HEK293 (cell line): ENCODE data around the gene XPO5.

Experiments used
- CTCF ChIA-PET: fragments of 350-600 bp; formaldehyde crosslinking; extraction: SDS; loops from one replicate; lab custom pipeline; 2021; ENCODE audit warnings: antibody characterized with exemption; lab: Yijun Ruan, JAX
- POLR2A ChIA-PET: fragments of 300-600 bp; formaldehyde crosslinking; extraction: SDS; loops from one replicate; lab custom pipeline; 2020; ENCODE audit warnings: antibody characterized with exemption, inconsistent platforms; lab: Yijun Ruan, JAX
- H3K27ac ChIP-seq: fragments of 200-500 bp; sonication (Bioruptor generic); 2 replicates; pipeline ENCODE4 v1.5.1; 2014; ENCODE audit warnings: low read depth, low read length, control low read depth, inconsistent platforms; ENCODE audit errors: extremely low read depth
- H3K36me3 ChIP-seq, 2 experiments: fragments of 200-500 bp in 1 of 2; sonication (Bioruptor generic) in 1 of 2; 1 replicate in 1 of 2; 2 replicates in 1 of 2; pipeline ENCODE4 v1.5.1; 2014 to 2017; ENCODE audit warnings: inconsistent platforms in 2 of 2, low read length in 2 of 2; ENCODE audit not compliant: control insufficient read depth in 2 of 2, insufficient read depth in 1 of 2
- H3K4me1 ChIP-seq: fragments of 200-500 bp; sonication (Bioruptor generic); 2 replicates; pipeline ENCODE4 v1.5.1; 2014; ENCODE audit warnings: mild to moderate bottlenecking, low read length, inconsistent platforms; ENCODE audit not compliant: control insufficient read depth, insufficient read depth
- H3K4me3 ChIP-seq: 2 replicates; pipeline ENCODE4 v1.5.1; 2011; ENCODE audit warnings: low read depth, mild to moderate bottlenecking, control low read depth, low read length, moderate library complexity
- H3K9me3 ChIP-seq: fragments of 200-500 bp; sonication (Bioruptor generic); 2 replicates; pipeline ENCODE4 v1.5.1; 2014; ENCODE audit warnings: low read depth, low read length, inconsistent platforms; ENCODE audit not compliant: control insufficient read depth, insufficient read depth
- ATF2 ChIP-seq: fragments of 450-650 bp; formaldehyde crosslinking; IDR thresholded peaks from 2 replicates; pipeline ENCODE4 v1.5.1; 2016; ENCODE audit warnings: missing biosample characterization, missing genetic modification characterization, low read depth
- PRDM2 ChIP-seq: fragments of 450-650 bp; formaldehyde crosslinking; IDR thresholded peaks from 2 replicates; pipeline ENCODE4 v1.5.1; 2016; ENCODE audit warnings: missing biosample characterization, missing genetic modification characterization, borderline replicate concordance
- ZBTB21 ChIP-seq: fragments of 450-650 bp; formaldehyde crosslinking; IDR thresholded peaks from 2 replicates; pipeline ENCODE4 v1.5.1; 2017; ENCODE audit warnings: missing biosample characterization, missing genetic modification characterization
- ZNF138 ChIP-seq: fragments of 450-650 bp; formaldehyde crosslinking; IDR thresholded peaks from 2 replicates; pipeline ENCODE4 v1.5.1; 2016; ENCODE audit warnings: missing biosample characterization, missing genetic modification characterization, borderline replicate concordance
- ZNF148 ChIP-seq: fragments of 450-650 bp; formaldehyde crosslinking; IDR thresholded peaks from 2 replicates; pipeline ENCODE4 v1.5.0; 2017; ENCODE audit warnings: missing biosample characterization, missing genetic modification characterization, borderline replicate concordance
- ZNF16 ChIP-seq: fragments of 450-650 bp; formaldehyde crosslinking; IDR thresholded peaks from 2 replicates; pipeline ENCODE4 v1.5.1; 2016; ENCODE audit warnings: low read depth, missing biosample characterization, missing genetic modification characterization
- ZNF184 ChIP-seq: fragments of 450-650 bp; IDR thresholded peaks from 2 replicates; pipeline ENCODE4 v1.5.1; 2018; ENCODE audit warnings: missing biosample characterization, mild to moderate bottlenecking, missing genetic modification characterization
- ZNF416 ChIP-seq: fragments of 450-650 bp; formaldehyde crosslinking; IDR thresholded peaks from 2 replicates; pipeline ENCODE4 v1.5.1; 2016; ENCODE audit warnings: missing biosample characterization, missing genetic modification characterization
- ZNF423 ChIP-seq: fragments of 450-650 bp; formaldehyde crosslinking; IDR thresholded peaks from 2 replicates; pipeline ENCODE4 v1.5.1; 2016; ENCODE audit warnings: missing biosample characterization, missing genetic modification characterization
- ZNF529 ChIP-seq: fragments of 450-650 bp; formaldehyde crosslinking; IDR thresholded peaks from 2 replicates; pipeline ENCODE4 v1.5.1; 2017; ENCODE audit warnings: missing genetic modification characterization, missing biosample characterization; ENCODE audit not compliant: insufficient replicate concordance
- ZNF530 ChIP-seq: fragments of 450-650 bp; formaldehyde crosslinking; IDR thresholded peaks from 2 replicates; pipeline ENCODE4 v1.5.1; 2016; ENCODE audit warnings: low read depth, missing biosample characterization, missing genetic modification characterization
- ZNF555 ChIP-seq: fragments of 450-650 bp; formaldehyde crosslinking; conservative IDR thresholded peaks from 2 replicates; pipeline ENCODE4 v1.5.1; 2017; ENCODE audit warnings: missing biosample characterization, mild to moderate bottlenecking, missing genetic modification characterization, inconsistent platforms
- ZNF585B ChIP-seq: fragments of 450-650 bp; formaldehyde crosslinking; IDR thresholded peaks from 2 replicates; pipeline ENCODE4 v1.5.1; 2016; ENCODE audit warnings: missing biosample characterization, missing genetic modification characterization
- ZNF707 ChIP-seq: fragments of 450-650 bp; formaldehyde crosslinking; IDR thresholded peaks from 2 replicates; pipeline ENCODE4 v1.5.1; 2016; ENCODE audit warnings: missing biosample characterization, missing genetic modification characterization

The XPO5 gene

GRCh38 chr6:43600595-43600994 is 24.8 kb upstream of the XPO5 start (continued):
- TF ChIP-seq ZNF416 (tag by site-specific recombination) = no peak
- no peak for TF ChIP-seq ZNF585B (tag by site-specific recombination)
- TF ChIP-seq ZNF555 (tag by site-specific recombination) = no peak
- TF ChIP-seq ZNF138 (tag by site-specific recombination) = no peak

GRCh38 chr6:43593938-43594337 is 18.1 kb upstream of the XPO5 start:
- Histone ChIP-seq H3K4me3 (no peak overlapping the region), H3K27ac (no peak overlapping the region), H3K9me3 (no peaks in the 10 kb centered on the region), H3K4me1 (no peaks in the 10 kb centered on the region), H3K36me3 (peaks cover 48 to 63% of the 10 kb centered on the region in 2 experiments)
- CTCF ChIA-PET = interaction anchor here (0.6 to 6.5 kb wide), 4 partner anchors 11 to 579 kb away, joined by 3 to 36 read pairs (median 4); no protein-coding TSS in a partner anchor
- TF ChIP-seq ZNF529 (tag by site-specific recombination) (no peak), ZNF184 (tag by site-specific recombination) (no peak), ZNF530 (tag by site-specific recombination) (no peak), PRDM2 (tag by site-specific recombination) (no peak), ZBTB21 (tag by site-specific recombination) (no peak), ZNF707 (tag by site-specific recombination) (no peak), ZNF16 (tag by site-specific recombination) (no peak), ZNF423 (tag by site-specific recombination) (no peak), ZNF148 (tag by site-specific recombination) (no peak), ATF2 (tag by site-specific recombination) (no peak)
- POLR2A ChIA-PET = no interaction called here
